ENCODE data around the gene TMEM175.

- TF ChIP-seq EZH2phosphoT487 (IDR thresholded peaks at IDR 0.05; ENCODE audit: borderline replicate concordance, low read length) (no peak), CTCF (conservative IDR thresholded peaks at IDR 0.05; ENCODE audit: low read depth, low read length) (no peak), EZH2 (IDR thresholded peaks at IDR 0.05; ENCODE audit: low read length, unreplicated experiment) (no peak)
Observed at GRCh38 chr4:901192-901910, 30.9 kb upstream of the TMEM175 start.

All from PC-3 (cell line).